Measurements from ENCODE around the gene SEMA4A. TPM values are rescaled to one million over a fixed set of nuclear protein-coding genes. Genes with fewer than 3 reads are reported as not detected.
A peak's percentile ranks its signal among the peaks of the same experiment; 100 is the strongest.
"Not testable (repeated sequence)": the region's sequence is repeated elsewhere in the genome, so short reads cannot be mapped to it uniquely, and the experiment has no call there.

Gene SEMA4A
- total RNA-seq, 2 experiments from 2014 or later, result 77.8 to 196 TPM

- intact Hi-C loops (cut with micrococcal nuclease; ENCODE audit: unreplicated experiment), result loop anchor here (10.0 kb wide), 1 partner anchor 320 kb away; no protein-coding TSS in a partner anchor
- Histone ChIP-seq H2AFZ (ENCODE audit: low read length) (no peak overlapping the region), H3K4me2 (ENCODE audit: low read length) (no peak overlapping the region), H3K27ac (ENCODE audit: low read depth, low read length, poor library complexity, severe bottlenecking) (no peak overlapping the region), H3K4me1 (ENCODE audit: insufficient read depth, low read length, poor library complexity, severe bottlenecking) (peaks cover 31% of the 10 kb centered on the region), H3K4me3 (ENCODE audit: low read depth, low read length, poor library complexity, severe bottlenecking) (no peak overlapping the region), H4K20me1 (ENCODE audit: insufficient read depth, low read length) (no peaks in the 10 kb centered on the region), H3K36me3 (ENCODE audit: insufficient read depth, low read length) (no peaks in the 10 kb centered on the region), H3K79me2 (ENCODE audit: insufficient read depth, low read depth, low read length) (no peaks in the 10 kb centered on the region), H3K9me3 (ENCODE audit: low read length) (no peaks in the 10 kb centered on the region), H3K9me2 (ENCODE audit: insufficient read depth, low read length) (no peaks in the 10 kb centered on the region)
- no peak for TF ChIP-seq CTCF (conservative IDR thresholded peaks at IDR 0.05; ENCODE audit: low read length)
- TF ChIP-seq EZH2phosphoT487 (IDR thresholded peaks at IDR 0.05; ENCODE audit: borderline replicate concordance, low read depth, low read length), result no peak
- ChIA-PET POLR2A (no interaction called here), CTCF (ENCODE audit: unreplicated experiment) (no interaction called here)
- BruUV-seq (replicated peaks), result no TSS peak
- no peak for DNase-seq (ENCODE audit: low spot score)
Measured at GRCh38 chr1:156124557-156125483, 28.6 kb upstream of the SEMA4A start.

DNA sequence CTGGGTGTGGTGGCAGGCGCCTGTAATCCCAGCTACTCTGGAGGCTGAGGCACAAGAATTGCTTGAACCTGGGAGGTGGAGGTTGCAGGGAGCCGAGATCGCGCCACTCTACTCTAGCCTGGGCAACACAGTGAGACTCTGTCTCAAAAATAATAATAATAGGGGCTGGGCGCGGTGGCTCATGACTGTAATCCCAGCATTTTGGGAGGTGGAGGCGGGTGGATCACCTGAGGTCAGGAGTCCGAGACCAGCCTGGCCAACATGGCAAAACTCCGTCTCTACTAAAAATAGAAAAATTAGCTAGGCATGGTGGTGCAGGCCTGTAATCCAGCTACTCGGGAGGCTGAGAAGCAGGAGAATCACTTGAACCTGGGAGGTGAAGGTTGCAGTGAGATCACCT is 27.8 kb upstream of the SEMA4A start:
- H3K9me3 ChIP-seq (ENCODE audit: low read length); H3K4me3 ChIP-seq (ENCODE audit: low read depth, low read length, poor library complexity, severe bottlenecking); BruUV-seq (replicated peaks); H3K79me2 ChIP-seq (ENCODE audit: insufficient read depth, low read depth, low read length); DNase-seq (ENCODE audit: low spot score); H2AFZ ChIP-seq (ENCODE audit: low read length); POLR2A ChIA-PET; H3K9me2 ChIP-seq (ENCODE audit: insufficient read depth, low read length); H3K27ac ChIP-seq (ENCODE audit: low read depth, low read length, poor library complexity, severe bottlenecking); H3K36me3 ChIP-seq (ENCODE audit: insufficient read depth, low read length); H4K20me1 ChIP-seq (ENCODE audit: insufficient read depth, low read length); H3K4me2 ChIP-seq (ENCODE audit: low read length): not testable (repeated sequence)
- CTCF ChIA-PET (ENCODE audit: unreplicated experiment), result interaction anchor here (1.2 kb wide), 1 partner anchor 30 kb away, joined by 3 read pairs; no protein-coding TSS in a partner anchor
- H3K4me1 ChIP-seq (ENCODE audit: insufficient read depth, low read length, poor library complexity, severe bottlenecking), result peaks cover 31% of the 10 kb centered on the region
- intact Hi-C loops (cut with micrococcal nuclease; ENCODE audit: unreplicated experiment), result loop anchor here (10.0 kb wide), 1 partner anchor 319 kb away; no protein-coding TSS in a partner anchor

DNA sequence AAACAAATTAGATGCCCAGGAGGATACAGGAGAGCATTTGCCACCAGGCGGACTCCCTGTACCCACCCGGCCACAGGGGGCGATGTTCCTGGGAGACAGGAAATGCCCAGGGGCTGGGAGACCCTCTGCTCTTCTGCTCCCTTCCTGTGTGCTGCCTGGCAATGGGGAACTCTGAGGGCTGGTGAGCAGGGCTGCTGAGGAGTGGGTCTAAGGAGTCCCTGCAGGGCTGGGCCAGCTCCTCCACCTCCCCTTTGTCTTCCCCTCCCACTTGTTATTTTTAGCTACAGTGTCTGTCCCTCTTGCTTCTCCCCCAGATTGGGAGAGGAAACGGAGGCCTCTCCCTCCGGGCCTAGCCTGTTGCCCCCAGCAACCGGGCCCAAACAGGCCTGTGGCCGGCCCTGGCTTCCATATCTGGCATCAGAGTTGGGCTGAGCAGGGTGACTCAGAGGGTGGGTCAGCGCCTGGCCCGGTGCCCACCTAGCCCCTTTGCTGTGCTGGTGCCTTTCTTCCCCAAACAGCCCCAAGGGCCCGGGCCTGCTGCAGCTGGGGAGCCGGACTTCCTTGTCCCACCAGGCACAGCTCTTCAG is 27.2 kb upstream of the SEMA4A start:
- H3K27ac ChIP-seq (ENCODE audit: low read depth, low read length, poor library complexity, severe bottlenecking), result peak overlapping the region; percentile 25
- H3K9me3 ChIP-seq (ENCODE audit: low read length), result no peaks in the 10 kb centered on the region
- POLR2A ChIA-PET, result no interaction called here
- TF ChIP-seq CTCF (conservative IDR thresholded peaks at IDR 0.05; ENCODE audit: low read length) (peak; percentile 77), EZH2phosphoT487 (IDR thresholded peaks at IDR 0.05; ENCODE audit: borderline replicate concordance, low read depth, low read length) (no peak)
- H4K20me1 ChIP-seq (ENCODE audit: insufficient read depth, low read length), result no peaks in the 10 kb centered on the region
- H3K9me2 ChIP-seq (ENCODE audit: insufficient read depth, low read length), result no peaks in the 10 kb centered on the region
- peak overlapping the region; percentile 80 for H2AFZ ChIP-seq (ENCODE audit: low read length)
- no TSS peak for BruUV-seq (replicated peaks)
- intact Hi-C loops (cut with micrococcal nuclease; ENCODE audit: unreplicated experiment), result loop anchor here (10.0 kb wide), 1 partner anchor 319 kb away; no protein-coding TSS in a partner anchor
- H3K4me1 ChIP-seq (ENCODE audit: insufficient read depth, low read length, poor library complexity, severe bottlenecking), result peaks cover 31% of the 10 kb centered on the region
- DNase-seq (ENCODE audit: low spot score), result peak; percentile 76
- CTCF ChIA-PET (ENCODE audit: unreplicated experiment), result interaction anchor here (0.6 to 1.2 kb wide), 3 partner anchors 24 to 36 kb away, joined by 3 to 5 read pairs (median 3); no protein-coding TSS in a partner anchor
- no peaks in the 10 kb centered on the region for H3K79me2 ChIP-seq (ENCODE audit: insufficient read depth, low read depth, low read length)
- H3K36me3 ChIP-seq (ENCODE audit: insufficient read depth, low read length), result no peaks in the 10 kb centered on the region
- H3K4me3 ChIP-seq (ENCODE audit: low read depth, low read length, poor library complexity, severe bottlenecking), result peak overlapping the region; percentile 70
- peak overlapping the region; percentile 66 for H3K4me2 ChIP-seq (ENCODE audit: low read length)
